Measurements from ENCODE around the gene STXBP1.

Gene STXBP1

DNA sequence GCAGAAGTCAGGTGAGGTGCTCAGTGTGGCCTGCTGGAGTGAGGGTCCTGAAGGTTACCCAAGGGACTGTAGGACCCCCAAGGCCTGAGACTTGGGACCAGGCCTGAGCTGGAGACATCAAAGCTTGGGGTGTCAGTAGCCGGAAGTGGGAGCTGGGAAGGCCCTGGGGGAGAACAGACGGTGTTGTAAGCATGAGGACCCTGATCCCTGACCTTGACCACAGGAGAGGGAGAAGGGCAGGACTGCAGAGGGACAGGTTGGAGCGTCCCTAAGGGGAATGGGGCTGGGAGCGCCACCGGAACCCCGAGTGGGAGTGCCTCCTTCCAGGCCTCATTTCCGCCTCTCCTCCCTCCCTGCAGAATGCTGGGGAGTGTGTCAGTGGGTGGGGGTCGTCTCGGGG lies 104.3 kb downstream of the STXBP1 start:
- DNase-seq: no peak

DNA sequence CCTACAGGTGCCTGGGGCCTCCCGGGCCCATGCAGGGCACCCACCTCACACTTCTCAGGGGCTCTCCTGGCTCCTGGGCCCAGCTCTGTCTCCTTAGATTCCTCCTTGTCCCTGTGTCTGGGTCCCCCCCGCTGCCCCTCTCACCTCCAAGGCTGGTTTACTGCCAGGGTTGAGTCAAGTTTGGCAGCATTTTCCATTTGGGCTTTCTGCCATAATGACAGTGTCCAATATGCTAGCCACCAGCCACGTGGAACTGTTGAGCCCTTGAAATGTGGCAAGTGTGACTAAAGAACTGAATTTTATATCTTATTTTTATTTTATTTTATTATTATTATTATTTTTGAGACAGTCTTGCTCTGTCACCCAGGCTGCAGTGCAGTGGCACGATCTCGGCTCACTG lies 105.7 kb downstream of the STXBP1 start:
- DNase-seq: no peak

- no peak for DNase-seq
Observed at GRCh38 chr9:127720031-127720864, 108.2 kb downstream of the STXBP1 start.

GRCh38 chr9:127720865-127721227 lies 108.8 kb downstream of the STXBP1 start:
- no peak for DNase-seq

DNA sequence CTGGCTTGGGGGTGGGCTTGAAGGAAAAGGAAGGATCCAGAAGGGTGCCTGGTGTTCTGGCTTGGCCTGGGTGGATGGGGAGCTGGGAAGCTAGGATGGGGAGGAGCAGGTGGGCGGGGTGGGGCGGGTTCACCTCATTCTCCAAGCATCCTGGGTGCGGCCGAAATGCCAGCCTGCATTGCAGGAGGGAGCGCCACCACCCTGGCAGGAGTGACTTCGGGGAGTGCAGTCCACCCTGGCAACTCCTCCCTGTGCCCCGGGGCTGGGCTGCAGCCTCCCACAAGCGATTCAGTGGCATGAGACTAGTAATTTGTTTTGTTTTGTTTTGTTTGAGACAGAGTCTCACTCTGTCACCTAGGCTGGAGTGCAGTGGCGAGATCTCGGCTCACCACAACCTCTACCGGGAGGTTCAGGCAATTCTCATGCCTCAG lies 109.3 kb downstream of the STXBP1 start:
- DNase-seq: no peak

DNA sequence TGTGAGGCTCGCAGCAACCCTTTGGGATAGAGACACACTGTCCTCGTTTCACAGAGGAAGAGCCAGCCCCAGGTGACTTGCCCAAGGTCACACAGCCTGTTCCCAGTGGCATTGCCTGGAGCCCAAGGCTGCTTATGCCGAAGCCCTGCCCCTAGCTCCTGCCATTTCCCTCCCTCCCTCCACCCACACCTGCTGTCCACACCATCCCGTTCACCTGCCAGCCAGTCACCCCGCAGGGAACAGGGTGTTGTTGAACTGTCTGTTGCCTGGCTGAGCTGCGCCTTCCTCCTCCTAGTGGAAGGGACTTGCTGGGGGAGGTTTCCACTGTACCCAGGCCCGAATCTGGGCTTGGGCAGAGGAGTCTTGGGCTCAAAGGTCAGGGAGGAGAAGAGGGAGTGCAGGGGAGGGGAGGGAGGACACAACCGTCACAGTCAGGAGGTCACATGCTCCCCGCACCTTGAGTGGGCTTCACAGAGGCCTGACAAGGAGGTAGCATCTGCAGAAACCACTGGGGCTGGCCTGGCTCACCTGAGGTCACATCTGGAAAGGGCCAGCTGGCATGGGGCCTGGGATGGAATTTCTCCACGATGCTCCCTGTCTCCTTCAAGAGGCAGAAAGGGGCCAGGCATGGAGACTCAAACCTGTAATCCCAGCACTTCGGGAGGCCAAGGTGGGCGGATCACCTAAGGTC lies 110.1 kb downstream of the STXBP1 start:
- no peak for DNase-seq

DNA sequence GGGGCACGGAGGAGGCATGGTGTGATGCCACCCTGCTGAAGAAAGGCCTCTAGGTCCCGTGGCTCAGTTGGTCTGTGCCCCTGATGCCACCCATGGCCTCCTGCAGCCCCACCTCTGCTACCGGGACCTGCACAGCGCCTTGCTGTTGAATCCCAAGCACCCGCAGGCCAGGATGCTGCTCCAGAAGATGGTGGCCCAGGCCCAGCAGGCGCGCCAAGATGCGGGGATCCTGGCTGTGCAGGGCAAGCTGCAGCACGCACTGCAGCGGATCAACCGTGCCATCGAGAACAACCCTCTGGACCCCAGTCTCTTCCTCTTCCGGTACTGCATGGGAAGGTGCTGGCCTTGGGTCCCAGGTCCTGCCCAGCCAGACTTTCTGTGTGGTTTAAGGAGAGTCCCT lies 110.9 kb downstream of the STXBP1 start:
- DNase-seq: no peak

- no peak for DNase-seq
Observed at GRCh38 chr9:127723444-127723843, 111.4 kb downstream of the STXBP1 start.

DNA sequence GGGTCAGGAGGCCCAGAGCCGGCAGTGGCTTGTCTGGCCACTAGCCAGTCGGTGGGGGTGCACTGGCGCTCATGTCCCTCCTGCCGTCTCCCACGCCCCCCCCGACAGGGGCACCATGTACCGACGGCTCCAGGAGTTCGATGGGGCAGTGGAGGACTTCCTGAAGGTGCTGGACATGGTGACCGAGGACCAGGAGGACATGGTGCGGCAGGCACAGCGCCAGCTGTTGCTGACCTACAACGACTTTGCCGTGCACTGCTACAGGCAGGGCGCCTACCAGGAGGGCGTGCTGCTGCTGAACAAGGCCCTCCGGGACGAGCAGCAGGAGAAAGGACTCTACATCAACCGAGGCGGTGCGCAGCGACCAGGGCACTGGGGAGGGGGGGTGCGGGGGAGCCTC lies 111.9 kb downstream of the STXBP1 start:
- DNase-seq: no peak

GRCh38 chr9:127726871-127727270 lies 114.8 kb downstream of the STXBP1 start:
- no peak for DNase-seq

- no peak for DNase-seq
Observed at GRCh38 chr9:127728808-127729207, 116.7 kb downstream of the STXBP1 start.

- DNase-seq: no peak
Observed at GRCh38 chr9:127729522-127730256, 117.6 kb downstream of the STXBP1 start.

GRCh38 chr9:127730262-127730661 lies 118.2 kb downstream of the STXBP1 start:
- DNase-seq: no peak

GRCh38 chr9:127730799-127731410 lies 118.8 kb downstream of the STXBP1 start:
- DNase-seq: no peak

- DNase-seq: no peak
Observed at GRCh38 chr9:127731938-127732337, 119.9 kb downstream of the STXBP1 start.

DNA sequence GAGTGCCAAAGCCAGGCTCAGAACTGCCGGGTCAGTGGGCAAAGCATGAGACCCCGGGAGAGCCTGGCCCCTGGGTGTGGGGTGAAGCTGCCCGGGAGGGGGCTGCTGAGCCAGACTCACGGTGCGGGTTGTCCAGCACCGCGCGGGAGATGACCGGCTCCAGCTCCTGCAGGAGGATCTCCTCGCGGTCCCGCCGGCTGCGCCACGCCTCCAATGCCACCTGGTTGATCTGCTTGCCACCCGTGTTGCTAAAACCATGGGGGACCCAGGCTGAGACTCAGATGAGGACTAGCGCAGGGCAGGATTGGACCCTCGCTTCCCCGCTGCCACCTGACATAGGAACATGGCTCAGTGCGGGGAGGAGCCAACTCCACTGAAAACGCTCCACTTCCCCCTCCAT lies 120.4 kb downstream of the STXBP1 start:
- no peak for DNase-seq

GRCh38 chr9:127733614-127734013 lies 121.5 kb downstream of the STXBP1 start:
- DNase-seq: peak; percentile 41

DNA sequence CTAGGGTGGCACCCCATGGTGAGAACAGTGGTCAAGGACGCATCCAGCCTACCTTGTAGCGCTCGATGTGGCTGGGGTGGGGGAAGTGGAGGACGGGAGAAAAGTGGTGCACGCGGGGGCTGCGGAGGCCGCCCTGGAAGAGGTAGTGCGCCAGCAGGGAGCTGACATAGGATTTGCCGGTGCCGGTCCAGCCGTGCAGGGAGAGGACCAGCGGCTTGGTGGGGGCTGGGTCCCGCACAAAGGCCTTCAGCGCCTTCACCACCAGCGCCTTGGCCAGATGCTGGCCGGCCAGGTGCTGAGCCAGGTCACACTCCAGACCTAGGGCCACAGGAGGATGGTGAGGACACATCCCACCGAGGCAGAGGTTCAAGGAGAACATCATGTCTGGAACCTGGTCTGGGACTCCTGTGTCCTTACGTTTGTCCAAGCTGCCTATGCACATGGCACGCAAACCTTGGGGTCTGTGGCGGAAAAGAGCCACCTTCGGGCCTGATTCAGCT lies 122.2 kb downstream of the STXBP1 start:
- DNase-seq: no peak

DNA sequence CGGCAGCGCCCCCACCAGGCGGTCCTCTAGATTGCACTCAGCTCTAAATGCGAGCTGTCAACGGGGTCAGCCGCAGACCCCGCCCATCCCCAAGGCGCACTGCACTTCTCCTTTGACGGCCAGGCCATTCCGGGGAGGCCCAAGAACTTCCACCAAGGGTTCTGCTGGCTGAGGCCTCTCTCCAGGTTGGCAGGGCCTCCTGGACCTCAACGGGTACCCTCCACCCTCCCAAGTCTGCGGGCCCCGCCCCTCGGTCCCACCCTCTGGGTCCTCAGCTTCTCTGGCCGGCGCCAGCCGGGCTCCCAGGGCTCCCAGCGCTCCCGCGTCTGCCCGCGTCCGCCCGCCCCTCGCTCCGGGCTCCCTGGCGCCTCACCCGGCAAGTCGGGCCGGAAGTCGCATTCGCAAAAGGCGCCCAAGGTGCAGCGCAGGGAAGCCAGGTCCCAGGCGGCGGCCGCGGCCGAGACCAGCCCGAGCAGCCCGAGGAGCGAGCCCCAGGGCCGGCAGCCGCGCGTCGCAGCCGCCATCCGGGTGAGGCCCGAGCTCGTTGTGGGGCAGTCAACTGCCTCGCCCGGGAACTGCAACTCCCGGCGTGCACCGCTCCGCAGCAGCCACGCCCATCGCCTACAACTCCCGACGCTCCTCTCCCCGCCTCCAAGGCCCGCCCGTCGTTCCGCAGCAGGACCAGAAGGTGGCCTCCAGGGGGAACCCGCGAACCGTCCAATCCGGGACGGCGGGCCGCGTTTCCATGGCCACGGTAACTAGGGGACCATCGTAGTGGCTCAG lies 122.9 kb downstream of the STXBP1 start, which contains the start of gene TOR2A:
TOR2A (minus strand) TSS at position 548 of the 783 bp plus-strand sequence; CDS start at position 524, 24 bp downstream.
- DNase-seq: peak; percentile 97

DNA sequence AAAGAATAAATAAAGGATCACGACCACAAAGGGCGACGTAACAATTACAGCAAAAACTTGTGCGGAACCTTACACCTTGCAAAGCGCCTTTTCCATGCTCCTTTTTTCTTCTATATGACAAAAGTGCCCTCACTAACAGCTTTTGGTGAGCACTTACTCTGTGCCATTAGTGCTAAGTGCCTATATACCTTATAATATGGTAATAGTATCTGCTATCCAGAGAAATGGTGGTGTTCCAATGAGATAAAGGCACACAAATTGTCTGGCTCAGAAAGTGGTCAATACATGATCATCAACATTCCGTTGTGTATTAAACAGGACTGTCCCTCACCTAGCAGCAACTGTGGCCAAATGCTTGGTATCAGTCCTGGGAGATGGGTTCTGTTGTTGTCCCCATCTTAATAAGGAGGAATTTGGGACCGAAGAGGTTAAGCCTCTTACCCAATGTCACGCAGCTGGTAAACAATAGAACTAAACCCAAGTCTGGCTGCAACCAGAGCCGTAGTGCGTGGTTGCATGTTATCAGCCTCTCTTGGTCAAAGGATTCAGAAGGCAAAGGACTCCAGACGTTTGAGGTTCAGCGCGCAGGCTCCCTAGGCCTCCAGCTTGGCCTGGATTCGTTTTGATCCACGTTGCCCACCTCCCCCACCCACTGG lies 123.6 kb downstream of the STXBP1 start:
- no peak for DNase-seq

DNA sequence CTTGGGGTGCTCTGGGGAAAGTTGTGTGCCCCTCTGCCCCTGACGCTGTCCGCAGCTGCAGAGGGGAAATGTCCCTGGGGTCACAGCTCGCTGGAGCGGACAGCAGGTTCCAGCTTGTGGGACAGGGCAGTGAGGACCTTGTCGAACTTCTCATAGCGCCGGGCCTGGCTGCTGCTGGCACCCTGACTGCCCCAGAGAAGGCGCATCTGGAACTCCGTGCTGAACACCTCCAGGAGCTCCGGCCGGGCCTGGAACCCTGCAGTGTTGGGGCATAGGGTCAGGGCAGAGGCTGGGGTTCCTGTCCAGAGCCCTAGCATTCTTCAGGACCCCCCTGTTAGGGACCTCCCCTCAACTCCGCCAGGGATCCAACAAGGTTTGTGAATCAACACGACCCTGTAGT lies 126.6 kb downstream of the STXBP1 start:
- no peak for DNase-seq

Data from inflammatory macrophage treated with lipopolysaccharide for 4 hours (primary cell).